ENCODE data around the gene NINL.

The NINL gene

DNA sequence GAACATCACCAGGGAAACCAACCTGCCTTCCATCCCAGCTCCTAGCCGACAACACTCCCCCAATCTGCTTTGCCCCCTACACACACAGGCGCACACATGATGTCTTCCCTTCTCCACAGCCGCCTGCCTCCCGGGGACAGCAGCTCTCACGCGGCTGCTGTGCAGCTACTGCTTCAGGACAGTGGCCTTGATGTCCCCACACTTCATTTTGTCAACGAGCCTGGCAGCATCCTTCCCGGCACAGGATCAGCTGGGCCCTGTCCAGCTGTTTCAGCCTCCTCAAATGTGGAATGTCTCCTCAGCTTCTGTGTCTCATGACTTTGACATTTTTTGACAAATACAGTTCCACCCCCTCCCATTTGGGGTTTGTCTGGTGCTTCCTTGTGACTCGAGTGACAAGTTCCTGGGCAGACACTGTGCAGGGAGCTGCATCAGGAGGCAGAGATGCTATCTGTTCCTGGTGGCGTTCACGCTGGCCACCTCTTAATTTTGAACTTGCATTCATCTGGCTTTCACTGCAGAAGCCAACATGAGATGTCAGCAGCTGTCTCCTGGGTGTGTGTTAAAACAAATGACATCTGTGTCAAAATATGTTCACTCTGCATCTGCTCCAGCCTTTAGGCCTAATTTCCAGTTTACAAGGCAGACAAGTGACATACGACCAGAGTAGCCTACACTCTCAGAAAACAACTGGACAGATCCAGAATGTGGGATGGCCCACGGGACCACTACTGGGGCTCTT, 120.7 kb downstream of the NINL start:
- DNase-seq (ENCODE audit: low read depth), result no peak

GRCh38 chr20:25461786-25462545, 123.4 kb downstream of the NINL start:
- no peak for DNase-seq (ENCODE audit: low read depth)

DNA sequence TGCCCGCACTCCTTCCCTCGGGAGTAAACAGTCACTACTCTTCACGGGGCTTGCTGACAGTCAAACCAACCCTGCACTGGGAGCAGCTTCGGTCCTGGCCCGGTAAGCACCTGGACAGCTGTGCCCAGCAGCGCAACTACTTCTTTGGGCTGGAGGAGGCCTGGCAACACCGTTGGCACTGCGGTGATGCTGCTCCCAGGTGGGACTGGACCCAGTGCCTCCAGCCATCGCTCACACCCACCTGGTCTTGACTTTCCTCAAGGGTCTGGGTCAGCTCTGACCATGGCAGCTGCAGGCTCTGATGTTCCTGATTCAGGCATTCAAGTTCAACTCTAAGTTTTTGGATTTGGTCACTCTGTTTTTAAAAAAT, 124.1 kb downstream of the NINL start:
- no peak for DNase-seq (ENCODE audit: low read depth)

DNA sequence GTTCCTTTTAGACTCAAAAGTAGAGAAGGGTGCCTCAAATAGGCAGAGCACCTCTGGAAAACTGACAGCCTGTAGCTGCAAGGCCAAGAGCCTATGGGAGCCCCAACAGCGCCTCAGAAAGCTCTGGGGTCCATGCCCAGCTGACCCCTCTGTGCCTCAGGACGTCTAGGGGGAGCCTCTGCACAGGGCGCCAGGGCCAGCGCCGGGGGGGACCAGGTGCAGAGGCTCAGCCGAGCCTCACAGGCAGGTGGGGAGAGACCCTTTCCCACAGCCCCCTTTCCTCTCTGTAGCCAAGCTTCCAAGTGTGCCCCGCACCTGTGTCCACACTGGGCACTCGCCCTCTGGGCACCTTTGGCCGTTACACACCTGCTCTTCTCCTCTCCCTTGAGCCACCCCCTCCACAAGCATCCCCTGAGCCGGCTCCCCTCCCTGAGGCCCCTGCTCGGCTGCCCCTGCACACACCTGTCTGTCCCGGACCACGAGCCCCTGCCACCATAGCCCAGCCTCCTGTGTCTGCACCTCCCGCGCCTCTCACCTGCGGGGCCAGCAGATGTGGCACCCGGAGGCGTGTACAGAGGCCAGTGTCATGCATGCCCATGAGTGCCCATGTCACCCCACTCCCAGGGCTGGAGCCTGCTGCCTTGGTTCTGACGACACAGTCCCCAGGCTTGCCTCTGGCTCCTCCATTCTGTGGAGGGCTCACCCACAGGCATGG, 124.6 kb downstream of the NINL start:
- DNase-seq (ENCODE audit: low read depth), result no peak

DNA sequence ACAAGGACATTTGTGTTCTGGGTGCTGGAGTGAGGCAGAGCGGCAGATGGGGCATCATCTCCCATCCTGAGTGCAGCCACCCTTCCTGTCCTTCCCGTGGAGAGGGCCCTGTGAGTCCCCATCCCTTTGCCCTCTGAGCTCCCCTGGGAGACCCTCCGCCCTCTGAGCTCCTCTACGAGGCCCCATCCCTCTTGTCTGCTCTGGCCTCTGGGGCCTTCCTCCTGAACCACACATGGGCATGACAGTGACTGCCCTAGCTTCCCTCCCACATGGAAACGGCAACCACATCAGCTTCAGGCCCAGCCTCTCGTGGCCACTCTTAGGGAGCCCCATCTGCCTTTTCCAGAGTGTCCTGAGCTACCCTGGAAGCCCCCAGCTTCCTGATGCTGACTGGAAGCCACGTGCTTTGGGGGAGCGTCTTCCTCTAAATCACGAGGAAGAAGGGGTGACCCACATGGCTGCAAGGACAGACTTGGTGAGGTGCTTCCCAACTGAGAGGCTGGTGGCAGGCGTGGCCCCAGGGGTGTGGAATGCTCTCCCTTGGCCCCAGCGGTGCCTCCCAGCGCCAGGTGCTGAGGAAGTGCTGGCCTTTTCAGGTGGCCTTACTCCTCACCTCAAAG, 125.3 kb downstream of the NINL start:
- no peak for DNase-seq (ENCODE audit: low read depth)

DNA sequence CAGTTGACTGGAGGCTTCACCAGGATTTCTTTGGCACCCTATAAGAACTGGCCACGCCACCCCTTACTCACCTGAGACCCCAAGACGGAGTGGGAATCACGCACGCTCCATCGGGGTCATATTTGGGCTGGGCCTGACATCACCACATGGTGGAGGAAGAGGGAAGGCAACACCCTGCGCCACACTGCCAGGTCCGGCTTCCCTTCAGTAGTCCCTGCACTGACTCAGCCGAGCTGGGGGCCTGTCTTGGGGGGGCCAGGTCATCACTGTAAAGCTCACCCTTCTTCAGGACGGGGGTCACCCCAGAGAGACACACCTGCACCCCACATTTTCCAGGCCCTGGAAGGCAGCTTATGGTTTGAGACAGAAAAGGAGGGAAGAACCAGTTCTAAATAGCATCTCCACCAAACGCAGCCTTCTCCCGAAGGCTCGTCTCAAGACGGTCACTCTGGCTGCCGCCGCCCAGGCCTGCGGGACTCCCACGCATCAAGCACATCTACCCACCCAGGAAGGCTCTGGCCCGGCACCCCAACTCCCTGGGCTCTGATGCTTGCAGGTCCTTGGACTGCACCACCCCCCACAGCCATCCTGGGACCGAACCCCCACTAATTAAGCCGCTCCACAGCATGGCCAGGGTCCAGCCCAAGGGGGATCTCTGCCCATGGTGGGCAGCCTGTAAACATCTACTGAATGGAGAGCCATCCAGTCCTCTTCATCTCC, 126.1 kb downstream of the NINL start:
- no peak for DNase-seq (ENCODE audit: low read depth)

- no peak for DNase-seq (ENCODE audit: low read depth)
These were observed 127.2 kb downstream of the NINL start for GRCh38 chr20:25457886-25458680.

DNA sequence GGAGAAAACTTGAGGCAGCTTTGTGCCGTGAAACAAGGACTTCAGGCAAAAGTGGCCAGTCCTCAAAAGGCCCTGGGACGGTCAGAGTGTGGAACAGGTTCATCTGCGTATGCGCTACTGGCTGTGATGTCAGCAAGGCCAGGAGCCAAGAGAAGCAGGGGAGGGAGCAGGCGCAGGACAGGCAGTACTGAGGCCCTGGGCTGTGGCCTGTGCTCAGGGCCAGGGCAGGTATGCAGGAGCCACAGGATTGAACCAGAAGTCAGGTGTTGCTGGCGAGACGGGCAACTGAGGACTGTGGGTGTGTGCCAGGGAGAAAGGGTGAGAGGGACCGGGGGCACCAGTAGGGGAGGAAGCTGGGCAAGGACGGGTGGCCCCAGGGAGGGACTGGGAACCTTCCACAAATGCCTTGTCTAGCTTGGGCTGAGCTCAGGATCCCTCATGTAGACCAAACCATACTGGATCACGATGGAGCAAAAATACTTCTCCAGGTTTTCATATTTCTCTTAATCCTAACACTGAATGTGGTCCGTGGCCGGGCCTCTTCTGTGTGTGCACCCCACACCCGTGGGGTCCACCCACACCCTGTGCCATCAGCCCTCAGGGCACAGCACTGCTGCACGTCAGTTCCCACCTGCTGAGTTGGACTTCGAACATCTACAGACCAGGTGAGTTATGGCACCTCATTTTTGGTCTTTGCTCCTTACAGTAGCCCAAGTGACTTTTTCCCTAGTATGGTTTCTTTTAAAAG, 131.0 kb downstream of the NINL start:
- DNase-seq (ENCODE audit: low read depth), result no peak

DNA sequence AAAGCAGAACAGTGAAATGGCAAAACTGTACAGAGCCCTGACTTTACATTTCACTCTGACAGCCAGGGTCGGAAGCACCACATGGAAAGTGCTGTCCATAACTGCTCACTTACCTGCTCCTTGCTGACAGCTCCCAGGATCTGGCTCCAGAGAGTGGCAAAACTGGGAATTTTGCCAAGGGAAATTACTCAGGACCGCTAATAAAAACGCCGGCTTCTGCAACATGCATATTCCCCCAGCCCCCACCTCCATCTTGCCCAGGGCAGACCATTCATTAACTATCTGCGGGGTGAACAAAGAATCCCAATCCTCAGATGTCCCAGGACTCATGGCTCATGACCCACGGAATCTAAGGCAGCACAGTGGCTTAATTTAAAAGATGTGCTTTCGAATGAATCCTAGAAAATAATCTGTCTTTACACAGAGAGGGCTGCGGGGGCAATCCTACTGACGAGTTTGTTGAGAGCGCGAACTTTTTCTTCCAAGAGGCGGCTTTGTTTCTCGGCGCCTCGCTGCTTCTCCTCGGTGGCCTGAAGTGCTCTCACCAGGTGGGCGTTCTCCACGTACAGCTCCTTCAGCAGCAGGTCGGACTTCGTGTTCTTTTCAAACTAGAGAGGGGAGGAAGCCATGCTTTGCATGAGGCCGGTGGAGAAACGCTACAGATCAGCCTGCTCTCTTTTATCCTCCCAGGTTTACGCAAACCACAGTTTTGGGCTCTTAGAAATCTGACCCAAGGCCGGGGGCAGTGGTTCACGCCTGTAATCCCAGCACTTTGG, 132.1 kb downstream of the NINL start:
- peak; percentile 59 for DNase-seq (ENCODE audit: low read depth)

GRCh38 chr20:25452333-25452732, 133.0 kb downstream of the NINL start:
- DNase-seq (ENCODE audit: low read depth), result no peak

DNA sequence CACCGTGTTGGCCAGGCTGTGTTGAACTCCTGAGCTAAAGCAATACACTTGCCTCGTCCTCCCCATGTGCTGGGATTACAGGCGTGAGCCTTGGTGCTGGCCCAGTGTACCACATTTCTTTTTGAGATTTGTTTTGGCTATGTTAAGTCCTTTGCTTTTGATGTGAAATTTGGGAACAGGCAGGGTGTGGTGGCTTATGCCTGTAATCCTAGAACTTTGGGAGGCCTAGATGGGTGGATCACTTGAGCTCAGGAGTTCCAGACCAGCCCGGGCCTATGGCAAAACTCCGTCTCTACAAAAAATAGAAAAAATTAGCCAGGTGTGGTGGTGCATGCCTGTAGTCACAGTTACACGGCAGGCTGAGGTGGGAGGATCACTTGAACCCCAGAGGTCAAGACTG, 137.7 kb downstream of the NINL start:
- no peak for DNase-seq (ENCODE audit: low read depth)

DNA sequence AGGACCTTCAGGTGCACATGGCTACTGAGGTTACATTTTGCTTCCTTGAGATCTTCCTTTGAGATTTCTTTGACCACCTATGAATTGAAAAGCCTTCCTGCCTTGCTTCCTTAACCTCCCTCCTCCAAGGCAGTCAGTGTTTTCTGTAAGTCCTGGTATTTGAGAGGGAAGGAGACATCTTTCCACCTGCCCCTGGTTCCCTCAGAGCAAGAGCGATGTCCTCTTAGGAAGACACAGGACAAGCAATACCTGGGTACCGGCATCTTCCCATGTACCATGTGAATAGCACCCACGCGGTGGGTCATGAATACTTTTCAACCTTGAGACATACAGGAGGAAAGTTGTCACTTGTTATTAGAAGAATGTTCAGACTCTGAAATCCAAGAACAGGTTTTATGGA, 140.8 kb downstream of the NINL start:
- no peak for DNase-seq (ENCODE audit: low read depth)

DNA sequence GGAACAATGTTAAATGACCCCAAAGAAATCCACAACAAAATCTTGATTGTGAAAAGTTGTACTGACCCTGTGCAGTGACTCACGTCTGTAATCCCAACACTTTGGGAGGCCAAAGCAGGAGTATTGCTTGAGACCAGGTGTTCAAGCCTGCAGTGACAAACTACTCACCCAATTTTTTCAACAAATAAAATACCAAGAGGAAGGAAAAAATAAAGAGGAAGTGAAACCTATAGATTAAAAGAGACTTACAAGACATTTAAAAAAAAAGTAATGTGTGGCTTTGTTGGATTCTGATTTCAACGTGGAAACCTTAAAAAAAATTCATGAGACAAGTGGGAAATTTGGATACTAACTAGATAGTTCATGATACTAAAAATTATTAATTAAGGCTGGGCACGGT, 146.0 kb downstream of the NINL start:
- no peak for DNase-seq (ENCODE audit: low read depth)

- DNase-seq (ENCODE audit: low read depth), result no peak
These were observed 148.2 kb downstream of the NINL start for GRCh38 chr20:25437153-25437581.

DNA sequence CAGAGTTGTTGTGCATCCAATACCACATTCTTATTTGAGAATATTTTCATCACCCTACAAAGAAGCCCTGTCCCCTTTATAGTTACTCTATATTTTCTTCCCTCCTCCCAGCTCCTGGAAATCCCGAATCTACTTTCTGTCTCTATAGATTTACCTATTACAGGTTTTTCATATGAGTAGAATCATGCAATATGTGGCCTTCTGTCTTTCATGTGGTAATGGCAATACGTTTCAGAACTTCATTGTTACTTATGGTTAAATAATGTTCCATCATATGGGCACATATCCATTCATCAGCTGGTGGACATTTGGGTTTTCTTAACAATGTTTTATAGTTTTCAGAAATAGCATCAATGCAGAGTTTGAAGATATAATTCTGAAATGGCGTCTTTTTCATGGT, 160.8 kb downstream of the NINL start:
- DNase-seq (ENCODE audit: low read depth), result no peak

GRCh38 chr20:25422032-25422431, 163.3 kb downstream of the NINL start:
- DNase-seq (ENCODE audit: low read depth), result no peak

GRCh38 chr20:25421102-25421501, 164.2 kb downstream of the NINL start:
- DNase-seq (ENCODE audit: low read depth), result no peak

GRCh38 chr20:25418776-25419175, 166.6 kb downstream of the NINL start:
- peak; percentile 54 for DNase-seq (ENCODE audit: low read depth)

DNA sequence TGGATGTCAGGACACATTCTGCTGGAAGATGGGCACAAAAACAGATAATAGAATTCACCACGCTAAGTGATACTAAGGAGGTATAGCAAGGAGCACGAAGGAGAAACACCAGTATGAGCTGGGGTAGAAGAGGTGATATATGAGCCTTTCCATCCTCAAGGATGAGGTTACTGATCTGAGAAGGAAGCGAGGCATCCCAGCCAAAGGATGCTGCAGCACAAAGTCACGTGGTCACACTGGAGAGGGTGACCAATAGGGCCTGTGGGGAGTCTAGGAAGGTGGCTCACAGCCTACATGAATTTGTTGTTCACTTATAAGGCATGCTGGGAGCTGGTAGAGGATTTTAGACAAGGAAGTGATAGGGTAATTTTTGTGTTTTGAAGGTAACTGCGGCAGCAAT, 176.4 kb downstream of the NINL start:
- DNase-seq (ENCODE audit: low read depth), result peak; percentile 46

DNA sequence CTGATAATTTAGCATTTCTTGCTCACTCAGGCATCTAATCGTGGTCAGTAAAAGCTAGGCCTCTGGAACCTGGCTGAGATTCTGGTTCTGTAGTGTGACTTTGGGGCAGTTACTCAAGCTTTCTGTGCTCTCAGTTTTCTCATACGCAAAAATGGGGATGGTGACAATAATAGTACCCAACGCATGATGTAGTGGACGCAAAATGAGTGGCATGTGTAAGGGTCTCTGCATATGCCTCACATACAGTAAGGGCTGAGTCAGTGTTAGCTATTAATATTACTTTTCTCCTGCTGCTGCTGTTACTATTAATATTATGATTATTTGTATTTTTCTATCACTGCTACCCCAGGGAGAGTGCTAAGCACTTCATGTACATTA, 177.2 kb downstream of the NINL start:
- peak; percentile 23 for DNase-seq (ENCODE audit: low read depth)
